Smooth muscle cell (in vitro differentiated cells): ENCODE data around the gene WNT5B. TPM values are rescaled to one million over a fixed set of nuclear protein-coding genes. Genes with fewer than 3 reads are reported as not detected.
A peak's percentile ranks its signal among the peaks of the same experiment; 100 is the strongest.
"Not testable (repeated sequence)": the region's sequence is repeated elsewhere in the genome, so short reads cannot be mapped to it uniquely, and the experiment has no call there.

ENCODE experiments used
- DNase-seq: peaks from one replicate; lab custom pipeline; 2025; ENCODE audit not compliant: unreplicated experiment; lab: John Stamatoyannopoulos, UW
- H2AFZ ChIP-seq: fragments of 200-600 bp; sonication (generic); 2 replicates; pipeline ENCODE4 v1.6.0; 2016; ENCODE audit warnings: antibody characterized with exemption, low read depth, mild to moderate bottlenecking
- H3F3A ChIP-seq: fragments of 200-600 bp; sonication (generic); 2 replicates; pipeline ENCODE4 v1.6.0; 2017; ENCODE audit warnings: antibody characterized with exemption, low read depth
- H3K27ac ChIP-seq: fragments of 200-600 bp; sonication (generic); 2 replicates; pipeline ENCODE4 v1.5.1; 2016; ENCODE audit warnings: low read depth, mild to moderate bottlenecking
- H3K27me3 ChIP-seq: fragments of 200-600 bp; sonication (generic); 2 replicates; pipeline ENCODE4 v1.6.1; 2016; ENCODE audit warnings: low read depth, mild to moderate bottlenecking
- H3K36me3 ChIP-seq: fragments of 200-600 bp; sonication (generic); 2 replicates; pipeline ENCODE4 v1.5.1; 2016; ENCODE audit warnings: low read depth
- H3K4me1 ChIP-seq: fragments of 200-600 bp; sonication (generic); 2 replicates; pipeline ENCODE4 v1.5.1; 2016; ENCODE audit warnings: low read depth
- H3K4me2 ChIP-seq: fragments of 200-600 bp; sonication (generic); 2 replicates; pipeline ENCODE4 v1.6.0; 2016; ENCODE audit warnings: mild to moderate bottlenecking
- H3K4me3 ChIP-seq: fragments of 200-600 bp; sonication (generic); 2 replicates; pipeline ENCODE4 v1.5.1; 2016; ENCODE audit warnings: mild to moderate bottlenecking
- H3K79me2 ChIP-seq: fragments of 200-600 bp; sonication (generic); 2 replicates; pipeline ENCODE4 v1.6.0; 2016; ENCODE audit warnings: low read depth, mild to moderate bottlenecking
- H3K9ac ChIP-seq: fragments of 200-600 bp; sonication (generic); 2 replicates; pipeline ENCODE4 v1.6.0; 2016; ENCODE audit warnings: low read depth
- H3K9me3 ChIP-seq: fragments of 200-600 bp; sonication (generic); replicated peaks from 2 replicates; pipeline ENCODE4 v1.5.1; 2016; ENCODE audit warnings: low read depth
- H4K20me1 ChIP-seq: fragments of 200-600 bp; sonication (generic); 2 replicates; pipeline ENCODE4 v1.6.0; 2016; ENCODE audit warnings: low read depth
- WGBS: methylation state at CpG from one replicate; pipeline ENCODE4 v1.1.7; 2016; ENCODE audit warnings: low lambda C conversion rate; 5-methylcytosine and 5-hydroxymethylcytosine counted together
- polyA plus RNA-seq: library from polyadenylated mRNA; unstranded; fragments of >200 nt; fragmentation: Nextera tagmentation; extraction: Ambion mirVana; gene quantifications from 2 replicates; pipeline ENCODE4 v1.2.1, GENCODE V29; 2016
- total RNA-seq: library from RNA; depleted of rRNA; stranded (reverse); fragments of >200 nt; gene quantifications from 2 replicates; pipeline ENCODE4 v1.2.3, GENCODE V29; 2014
- TF ChIP-seq, protein P1 (sequence below): fragments of 200-600 bp; sonication (generic); IDR thresholded peaks from 2 replicates; pipeline ENCODE4 v1.5.1; 2017; ENCODE audit warnings: borderline replicate concordance, mild to moderate bottlenecking, antibody characterized with exemption; ENCODE audit not compliant: insufficient read depth, poor library complexity, severe bottlenecking

Gene WNT5B
- total and polyA plus RNA-seq, 2 experiments from 2014 or later, result 11.5 to 31.7 TPM

DNA sequence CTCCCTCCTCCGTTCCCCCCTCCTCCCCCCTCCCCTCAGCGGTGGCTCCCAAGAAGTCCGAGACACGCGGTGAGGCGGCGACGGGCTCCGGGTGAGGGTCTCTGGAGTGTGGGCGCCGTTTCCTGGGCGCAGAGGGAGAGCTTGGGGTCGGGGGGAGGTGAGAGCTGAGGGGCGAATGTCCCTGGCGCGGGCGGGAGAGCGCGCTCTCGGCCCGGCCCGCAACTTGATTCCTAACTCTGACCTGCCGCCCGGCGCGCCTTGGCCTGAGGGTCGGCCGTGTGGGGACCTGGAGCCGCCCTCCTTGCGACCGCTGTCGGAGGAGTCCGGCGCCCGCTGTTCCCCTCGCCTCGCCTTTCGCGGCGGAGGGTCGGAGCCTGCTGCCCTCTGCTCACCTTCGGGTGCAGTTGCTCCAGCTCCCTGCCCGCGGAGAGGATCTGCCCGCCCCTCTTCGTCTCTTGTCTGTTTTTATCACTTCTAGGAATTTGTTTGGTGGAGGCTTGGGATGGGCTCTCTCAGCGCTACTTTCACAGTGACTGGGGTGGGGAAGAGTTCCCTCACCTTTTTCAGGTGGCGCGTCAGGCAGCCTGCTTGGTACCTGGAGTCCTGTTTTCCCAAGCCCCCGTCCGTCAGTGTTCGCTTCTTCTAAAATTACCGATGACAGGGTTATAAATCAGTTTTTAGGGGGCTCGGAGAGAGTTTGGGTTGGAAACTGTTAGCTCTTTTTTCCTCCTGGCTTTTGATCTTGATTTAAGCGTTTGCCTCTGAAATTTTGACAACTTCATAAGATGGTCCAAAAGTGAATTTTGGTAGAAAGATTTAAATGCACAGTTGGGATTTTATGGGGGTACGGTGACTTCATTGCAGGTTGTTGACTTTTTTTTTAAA, 62.3 kb downstream of the WNT5B start:
- Histone ChIP-seq H3K36me3 (no peaks in the 10 kb centered on the region), H4K20me1 (peaks cover 51% of the 10 kb centered on the region), H3K4me3 (peak overlapping the region; percentile 98), H3K79me2 (peaks cover 52% of the 10 kb centered on the region), H3K4me1 (peaks cover 19% of the 10 kb centered on the region), H3K4me2 (peak overlapping the region; percentile 97), H3K9ac (peak overlapping the region; percentile 99), H3K27me3 (no peaks in the 10 kb centered on the region), H3F3A (peaks cover 11% of the 10 kb centered on the region), H2AFZ (peak overlapping the region; percentile 20), H3K9me3 (no peaks in the 10 kb centered on the region), H3K27ac (peak overlapping the region; percentile 86)
- WGBS, result 2% methylated on average over 40 of the region's 56 CpGs
- DNase-seq, result no peak
- TF ChIP-seq, protein P1, sequence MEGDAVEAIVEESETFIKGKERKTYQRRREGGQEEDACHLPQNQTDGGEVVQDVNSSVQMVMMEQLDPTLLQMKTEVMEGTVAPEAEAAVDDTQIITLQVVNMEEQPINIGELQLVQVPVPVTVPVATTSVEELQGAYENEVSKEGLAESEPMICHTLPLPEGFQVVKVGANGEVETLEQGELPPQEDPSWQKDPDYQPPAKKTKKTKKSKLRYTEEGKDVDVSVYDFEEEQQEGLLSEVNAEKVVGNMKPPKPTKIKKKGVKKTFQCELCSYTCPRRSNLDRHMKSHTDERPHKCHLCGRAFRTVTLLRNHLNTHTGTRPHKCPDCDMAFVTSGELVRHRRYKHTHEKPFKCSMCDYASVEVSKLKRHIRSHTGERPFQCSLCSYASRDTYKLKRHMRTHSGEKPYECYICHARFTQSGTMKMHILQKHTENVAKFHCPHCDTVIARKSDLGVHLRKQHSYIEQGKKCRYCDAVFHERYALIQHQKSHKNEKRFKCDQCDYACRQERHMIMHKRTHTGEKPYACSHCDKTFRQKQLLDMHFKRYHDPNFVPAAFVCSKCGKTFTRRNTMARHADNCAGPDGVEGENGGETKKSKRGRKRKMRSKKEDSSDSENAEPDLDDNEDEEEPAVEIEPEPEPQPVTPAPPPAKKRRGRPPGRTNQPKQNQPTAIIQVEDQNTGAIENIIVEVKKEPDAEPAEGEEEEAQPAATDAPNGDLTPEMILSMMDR, result no peak

DNA sequence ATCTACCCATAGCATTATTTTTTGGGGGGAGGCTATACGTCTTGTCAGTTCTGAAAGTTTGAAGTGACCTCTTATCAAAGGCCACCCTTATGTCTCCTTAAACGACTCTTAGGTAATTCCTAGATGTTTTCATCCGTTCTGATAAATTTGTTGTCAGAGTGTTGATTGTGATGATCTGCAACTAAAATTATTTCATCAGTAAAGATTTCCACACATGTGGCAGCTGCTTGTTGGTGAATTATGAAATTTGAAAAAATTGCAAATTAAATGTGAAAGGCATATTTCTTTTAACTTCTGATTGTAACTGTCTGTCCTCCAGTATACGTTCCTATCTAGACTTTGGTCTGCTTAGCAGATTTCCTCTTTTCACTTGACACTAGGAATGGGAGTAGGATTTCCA, 63.2 kb downstream of the WNT5B start:
- peaks cover 19% of the 10 kb centered on the region for H3K4me1 ChIP-seq
- H3F3A ChIP-seq, result peaks cover 11% of the 10 kb centered on the region
- H3K36me3 ChIP-seq, result no peaks in the 10 kb centered on the region
- no peak overlapping the region for H3K27ac ChIP-seq
- no peak for DNase-seq
- H3K9me3 ChIP-seq, result no peaks in the 10 kb centered on the region
- no peaks in the 10 kb centered on the region for H3K27me3 ChIP-seq
- H3K4me2 ChIP-seq, result peak overlapping the region; percentile 97
- WGBS, result 40% methylated on average over 4 of the region's 4 CpGs
- peak overlapping the region; percentile 98 for H3K4me3 ChIP-seq
- H2AFZ ChIP-seq, result no peak overlapping the region
- peaks cover 61% of the 10 kb centered on the region for H3K79me2 ChIP-seq
- TF ChIP-seq, protein P1, result no peak
- peaks cover 59% of the 10 kb centered on the region for H4K20me1 ChIP-seq
- H3K9ac ChIP-seq, result peak overlapping the region; percentile 99

DNA sequence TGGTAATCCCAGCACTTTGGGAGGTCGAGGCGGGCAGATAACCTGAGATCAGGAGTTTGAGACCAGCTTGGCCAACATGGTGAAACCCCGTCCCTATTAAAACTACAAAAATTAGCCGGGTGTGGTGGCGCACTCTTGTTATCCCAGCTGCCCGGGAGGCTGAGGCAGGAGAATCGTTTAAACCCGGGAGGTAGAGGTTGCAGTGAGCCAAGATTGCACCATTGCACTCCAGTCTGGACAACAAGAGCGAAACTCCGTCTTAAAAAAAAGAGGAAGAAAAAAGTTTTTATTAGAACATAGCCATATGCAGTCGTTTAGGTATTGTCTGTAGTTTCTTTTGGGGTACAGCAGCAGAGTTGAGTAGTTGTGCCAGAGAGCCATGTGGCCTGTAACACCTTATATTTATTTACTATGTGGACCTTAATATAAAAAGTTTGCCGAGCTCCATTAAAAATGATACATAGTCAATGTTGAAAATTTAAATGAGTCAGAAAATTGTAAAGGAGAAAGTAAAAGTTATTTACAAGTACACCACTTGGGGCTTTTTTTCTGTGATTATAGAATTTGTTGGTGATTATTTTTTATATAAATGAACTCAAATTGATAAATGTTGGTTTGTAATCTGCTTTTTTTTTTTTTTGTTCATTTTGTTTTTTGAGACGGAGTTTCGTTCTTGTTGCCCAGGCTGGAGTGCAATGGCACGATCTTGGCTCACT, 64.0 kb downstream of the WNT5B start:
- Histone ChIP-seq H4K20me1 (peaks cover 68% of the 10 kb centered on the region), H3K4me1 (peaks cover 19% of the 10 kb centered on the region), H3K4me3 (peak overlapping the region; percentile 98), H3K9ac (no peak overlapping the region), H3F3A (peaks cover 11% of the 10 kb centered on the region), H3K4me2 (peak overlapping the region; percentile 97), H3K36me3 (no peaks in the 10 kb centered on the region), H2AFZ (no peak overlapping the region), H3K9me3 (no peaks in the 10 kb centered on the region), H3K27ac (no peak overlapping the region), H3K79me2 (peaks cover 69% of the 10 kb centered on the region), H3K27me3 (no peaks in the 10 kb centered on the region)
- 96% methylated on average over 15 of the region's 15 CpGs for WGBS
- DNase-seq, result no peak
- TF ChIP-seq, protein P1, result no peak

DNA sequence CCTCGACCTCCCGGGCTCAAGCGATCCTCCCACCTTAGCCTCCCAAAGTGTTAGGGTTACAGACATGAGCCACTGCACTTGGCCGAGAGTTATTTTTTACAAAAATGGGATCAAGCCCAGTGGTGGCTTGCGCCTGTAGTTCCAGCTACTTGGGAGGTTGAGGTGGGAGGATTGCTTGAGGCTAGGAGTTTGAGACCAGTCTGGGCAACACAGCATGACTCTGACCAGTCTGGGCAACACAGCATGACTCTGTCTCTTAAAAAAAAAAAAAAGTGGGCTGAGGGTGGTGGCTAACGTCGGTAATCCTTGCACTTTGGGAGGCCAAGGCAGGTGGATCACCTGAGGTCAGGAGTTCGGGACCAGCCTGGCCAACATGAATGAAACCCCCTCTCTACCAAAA, 66.1 kb downstream of the WNT5B start:
- 96% methylated on average over 8 of the region's 8 CpGs for WGBS
- H4K20me1 ChIP-seq, result peaks cover 88% of the 10 kb centered on the region

More for the DNA sequence above, 66.1 kb downstream of the WNT5B start:
- not testable (repeated sequence) for H2AFZ ChIP-seq, H3K27ac ChIP-seq, H3K9me3 ChIP-seq, H3K9ac ChIP-seq, H3K27me3 ChIP-seq, H3K36me3 ChIP-seq, H3K4me2 ChIP-seq, DNase-seq, H3F3A ChIP-seq, H3K4me3 ChIP-seq
- peaks cover 15% of the 10 kb centered on the region for H3K4me1 ChIP-seq
- peaks cover 90% of the 10 kb centered on the region for H3K79me2 ChIP-seq
